ENCODE data around the gene WFDC1.

GRCh38 chr16:84288902-84289301 lies 5.8 kb upstream of the WFDC1 start:
- TF ChIP-seq, protein P1, sequence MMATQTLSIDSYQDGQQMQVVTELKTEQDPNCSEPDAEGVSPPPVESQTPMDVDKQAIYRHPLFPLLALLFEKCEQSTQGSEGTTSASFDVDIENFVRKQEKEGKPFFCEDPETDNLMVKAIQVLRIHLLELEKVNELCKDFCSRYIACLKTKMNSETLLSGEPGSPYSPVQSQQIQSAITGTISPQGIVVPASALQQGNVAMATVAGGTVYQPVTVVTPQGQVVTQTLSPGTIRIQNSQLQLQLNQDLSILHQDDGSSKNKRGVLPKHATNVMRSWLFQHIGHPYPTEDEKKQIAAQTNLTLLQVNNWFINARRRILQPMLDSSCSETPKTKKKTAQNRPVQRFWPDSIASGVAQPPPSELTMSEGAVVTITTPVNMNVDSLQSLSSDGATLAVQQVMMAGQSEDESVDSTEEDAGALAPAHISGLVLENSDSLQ (IDR thresholded peaks at IDR 0.05), result no peak
- TF ChIP-seq ZNF384 (IDR thresholded peaks at IDR 0.05), result no peak
- TF ChIP-seq ELF4 (IDR thresholded peaks at IDR 0.05), result no peak
- no peak for TF ChIP-seq CTBP1 (IDR thresholded peaks at IDR 0.05; ENCODE audit: borderline replicate concordance)
- no peak for TF ChIP-seq HDGF (IDR thresholded peaks at IDR 0.05; ENCODE audit: borderline replicate concordance)
- no peak for TF ChIP-seq L3MBTL2 (conservative IDR thresholded peaks at IDR 0.05)
- no peak for TF ChIP-seq SP1 (IDR thresholded peaks at IDR 0.05)
- TF ChIP-seq NFRKB (IDR thresholded peaks at IDR 0.05), result no peak
- no peak for TF ChIP-seq LEF1 (IDR thresholded peaks at IDR 0.05; ENCODE audit: borderline replicate concordance)
- TF ChIP-seq FOXK2 (IDR thresholded peaks at IDR 0.05), result no peak
